Measurements from ENCODE around the gene ADAT3.

GRCh38 chr19:1863638-1864479, 41.3 kb upstream of the ADAT3 start:
- no peak for TF ChIP-seq CTCF (IDR thresholded peaks at IDR 0.05)
- TF ChIP-seq POLR2A (IDR thresholded peaks at IDR 0.05), result no peak
- TF ChIP-seq POLR2AphosphoS5 (IDR thresholded peaks at IDR 0.05), result peak in 1 of 4 donors; percentile 44

All from sigmoid colon (tissue), 4 donors.